WTC11 (cell line): ENCODE measurements around the gene ULK4. TPM values are rescaled to one million over a fixed set of nuclear protein-coding genes. Genes with fewer than 3 reads are reported as not detected.

Experiments
- ATAC-seq: fragments of 200-7000 bp; cut with Tn5 transposase; 2 replicates; pipeline ENCODE4 v1.10.0; 2021; ENCODE audit warnings: mild to moderate bottlenecking, moderate library complexity
- CTCF ChIA-PET: fragments of 300-600 bp; sonication (Branson Sonifier 250); formaldehyde crosslinking; loops from one replicate; lab custom pipeline; 2021; ENCODE audit warnings: antibody characterized with exemption; lab: Charles Lee
- POLR2A ChIA-PET: fragments of 350-600 bp; sonication (Branson Sonifier 250); formaldehyde crosslinking; loops from one replicate; lab custom pipeline; 2021; ENCODE audit warnings: antibody characterized with exemption; lab: Charles Lee
- DNase-seq: peaks from one replicate; pipeline ENCODE4 v3.0.0; 2021; ENCODE audit warnings: low spot score
- H3K27ac Mint-ChIP-seq: 2 replicates; pipeline ENCODE4 v1.8.0; 2021; ENCODE audit warnings: mixed read lengths
- H3K27me3 Mint-ChIP-seq: 2 replicates; pipeline ENCODE4 v1.8.0; 2021; ENCODE audit warnings: low read depth, mild to moderate bottlenecking, moderate library complexity, mixed read lengths
- H3K36me3 Mint-ChIP-seq: 2 replicates; pipeline ENCODE4 v1.8.0; 2021; ENCODE audit warnings: mixed read lengths
- H3K4me1 Mint-ChIP-seq: 2 replicates; pipeline ENCODE4 v1.8.0; 2022; ENCODE audit warnings: mixed read lengths
- H3K4me3 Mint-ChIP-seq: 2 replicates; pipeline ENCODE4 v1.8.0; 2021; ENCODE audit warnings: mild to moderate bottlenecking, moderate library complexity, mixed read lengths
- H3K9me3 Mint-ChIP-seq: 2 replicates; pipeline ENCODE4 v1.8.0; 2021; ENCODE audit warnings: mixed read lengths
- ARID4B ChIP-seq: sonication (generic); formaldehyde crosslinking; IDR thresholded peaks from 2 replicates; pipeline ENCODE4 v1.8.0; 2023; ENCODE audit warnings: missing genetic modification reagents, mild to moderate bottlenecking, borderline replicate concordance
- ATF3 ChIP-seq: sonication (generic); formaldehyde crosslinking; conservative IDR thresholded peaks from 2 replicates; pipeline ENCODE4 v1.8.1; 2022; ENCODE audit warnings: mild to moderate bottlenecking, missing genetic modification reagents
- CBFB ChIP-seq: sonication (generic); formaldehyde crosslinking; IDR thresholded peaks from 2 replicates; pipeline ENCODE4 v1.8.1; 2022; ENCODE audit warnings: mild to moderate bottlenecking, low read depth, missing genetic modification reagents
- CREM ChIP-seq: sonication (generic); formaldehyde crosslinking; IDR thresholded peaks from 2 replicates; pipeline ENCODE4 v1.8.1; 2022; ENCODE audit warnings: mild to moderate bottlenecking, missing genetic modification reagents, moderate library complexity
- ERG ChIP-seq: fragments of 250-450 bp; sonication (Bioruptor Pico); IDR thresholded peaks from 2 replicates; pipeline ENCODE4 v1.8.0; 2021; ENCODE audit warnings: mild to moderate bottlenecking
- GABPB1 ChIP-seq: sonication (generic); formaldehyde crosslinking; IDR thresholded peaks from 2 replicates; pipeline ENCODE4 v1.8.1; 2023; ENCODE audit warnings: mild to moderate bottlenecking, missing genetic modification reagents
- IRF2 ChIP-seq: sonication (generic); formaldehyde crosslinking; IDR thresholded peaks from 2 replicates; pipeline ENCODE4 v1.8.0; 2022; ENCODE audit warnings: low read depth, missing genetic modification reagents, borderline replicate concordance
- MLX ChIP-seq: sonication (generic); formaldehyde crosslinking; IDR thresholded peaks from 2 replicates; pipeline ENCODE4 v1.8.1; 2023; ENCODE audit warnings: mild to moderate bottlenecking, missing genetic modification reagents, moderate library complexity
- NR1H2 ChIP-seq: sonication (generic); formaldehyde crosslinking; IDR thresholded peaks from 2 replicates; pipeline ENCODE4 v1.9.0; 2021; ENCODE audit warnings: mild to moderate bottlenecking, moderate library complexity, missing genetic modification reagents
- NR2C2 ChIP-seq: sonication (generic); formaldehyde crosslinking; IDR thresholded peaks from 2 replicates; pipeline ENCODE4 v1.8.0; 2022; ENCODE audit warnings: mild to moderate bottlenecking, missing genetic modification reagents
- PRRX2 ChIP-seq: fragments of 250-450 bp; sonication (Bioruptor Pico); IDR thresholded peaks from 2 replicates; pipeline ENCODE4 v1.8.0; 2021; ENCODE audit warnings: mild to moderate bottlenecking
- SOX15 ChIP-seq: fragments of 250-450 bp; sonication (Bioruptor Pico); IDR thresholded peaks from 2 replicates; pipeline ENCODE4 v1.9.0; 2021; ENCODE audit warnings: mild to moderate bottlenecking
- TCF7 ChIP-seq: sonication (generic); formaldehyde crosslinking; IDR thresholded peaks from 2 replicates; pipeline ENCODE4 v1.8.0; 2022; ENCODE audit warnings: mild to moderate bottlenecking, low read depth, missing genetic modification reagents, moderate library complexity
- TEAD4 ChIP-seq: sonication (generic); formaldehyde crosslinking; IDR thresholded peaks from 2 replicates; pipeline ENCODE4 v1.8.0; 2022; ENCODE audit warnings: mild to moderate bottlenecking, missing genetic modification reagents
- ZBTB21 ChIP-seq: sonication (generic); formaldehyde crosslinking; IDR thresholded peaks from 2 replicates; pipeline ENCODE4 v1.8.1; 2023; ENCODE audit warnings: mild to moderate bottlenecking, missing genetic modification reagents, borderline replicate concordance
- ZNF121 ChIP-seq: sonication (generic); formaldehyde crosslinking; IDR thresholded peaks from 2 replicates; pipeline ENCODE4 v1.8.0; 2023; ENCODE audit warnings: missing genetic modification reagents
- ZNF263 ChIP-seq: sonication (generic); formaldehyde crosslinking; IDR thresholded peaks from 2 replicates; pipeline ENCODE4 v1.8.1; 2022; ENCODE audit warnings: low read depth, mild to moderate bottlenecking, moderate library complexity, missing genetic modification reagents
- ZNF317 ChIP-seq: sonication (generic); formaldehyde crosslinking; IDR thresholded peaks from 2 replicates; pipeline ENCODE4 v1.8.1; 2023; ENCODE audit warnings: low read depth, mild to moderate bottlenecking, moderate library complexity, missing genetic modification reagents, borderline replicate concordance
- ZNF396 ChIP-seq: fragments of 250-450 bp; sonication (Bioruptor Pico); IDR thresholded peaks from 2 replicates; pipeline ENCODE4 v1.8.0; 2021; ENCODE audit warnings: mild to moderate bottlenecking, moderate library complexity, borderline replicate concordance
- ZNF425 ChIP-seq: fragments of 250-450 bp; sonication (Bioruptor Pico); conservative IDR thresholded peaks from 2 replicates; pipeline ENCODE4 v1.9.0; 2021; ENCODE audit warnings: mild to moderate bottlenecking
- ZNF671 ChIP-seq: fragments of 250-450 bp; sonication (Bioruptor Pico); IDR thresholded peaks from 2 replicates; pipeline ENCODE4 v1.8.0; 2021; ENCODE audit warnings: mild to moderate bottlenecking
- total RNA-seq: library from RNA; stranded (reverse); gene quantifications from 3 replicates; pipeline ENCODE4 v1.2.3, GENCODE V29; 2021

Gene ULK4
- total RNA-seq, 1 experiment from 2014 or later: 9.2 TPM

- peak; percentile 92 for TF ChIP-seq GABPB1
- TF ChIP-seq CBFB: no peak
- no peak for TF ChIP-seq ZNF425 (CRISPR knock-in tag)
- peaks cover 18% of the 10 kb centered on the region for H3K36me3 Mint-ChIP-seq
- H3K27me3 Mint-ChIP-seq: 0 out of 2 replicates have a peak, but pooled peaks cover 4% of the 10 kb centered on the region
- H3K27ac Mint-ChIP-seq: no peak overlapping the region
- ATAC-seq: peak; percentile 38
- no peak for DNase-seq
- H3K9me3 Mint-ChIP-seq: peaks cover 36% of the 10 kb centered on the region
- POLR2A ChIA-PET: no interaction called here
- no peak overlapping the region for H3K4me3 Mint-ChIP-seq
- peaks cover 3% of the 10 kb centered on the region; the same call in 1 of the 2 replicates for H3K4me1 Mint-ChIP-seq
- CTCF ChIA-PET: interaction anchor here (0.7 kb wide), 1 partner anchor 730 kb away, joined by 4 read pairs; no protein-coding TSS in a partner anchor
Observed at GRCh38 chr3:41267975-41268640, 693.8 kb downstream of the ULK4 start.

GRCh38 chr3:41265823-41266273 lies 696.1 kb downstream of the ULK4 start:
- TF ChIP-seq ZNF671 (no peak), CREM (CRISPR knock-in tag) (no peak), TEAD4 (CRISPR knock-in tag) (no peak), ZNF396 (no peak), ZNF263 (CRISPR knock-in tag) (no peak), ZNF121 (CRISPR knock-in tag) (no peak)
- TF ChIP-seq, all 79 proteins: peak for 0
- H3K4me1 Mint-ChIP-seq: peaks cover 3% of the 10 kb centered on the region; the same call in 1 of the 2 replicates
- H3K4me3 Mint-ChIP-seq: no peak overlapping the region
- DNase-seq (no peak), ATAC-seq (no peak)
- no peaks in the 10 kb centered on the region for H3K27me3 Mint-ChIP-seq
- no peak overlapping the region for H3K27ac Mint-ChIP-seq
- ChIA-PET POLR2A (interaction anchor here (0.6 kb wide), 1 partner anchor 26 kb away, joined by 7 read pairs; no protein-coding TSS in a partner anchor), CTCF (no interaction called here)
- peaks cover under 1% of the 10 kb centered on the region for H3K36me3 Mint-ChIP-seq
- H3K9me3 Mint-ChIP-seq: peaks cover 21% of the 10 kb centered on the region

- ATAC-seq: no peak
- TF ChIP-seq CREM (CRISPR knock-in tag) (no peak), SOX15 (CRISPR knock-in tag) (no peak), ATF3 (CRISPR knock-in tag) (no peak), MLX (no peak), ERG (CRISPR knock-in tag) (no peak), PRRX2 (no peak)
- TF ChIP-seq, all 79 proteins: peak for 0
- ChIA-PET CTCF (no interaction called here), POLR2A (no interaction called here)
- Mint-ChIP-seq H3K36me3 (no peaks in the 10 kb centered on the region; the same call in 1 of the 2 replicates), H3K27me3 (no peaks in the 10 kb centered on the region), H3K4me1 (peaks cover 6% of the 10 kb centered on the region), H3K27ac (no peak overlapping the region), H3K9me3 (peaks cover 16% of the 10 kb centered on the region), H3K4me3 (no peak overlapping the region)
- DNase-seq: no peak
Observed at GRCh38 chr3:41265011-41265545, 696.8 kb downstream of the ULK4 start.

GRCh38 chr3:41260063-41260450 lies 701.8 kb downstream of the ULK4 start:
- H3K27me3 Mint-ChIP-seq: no peaks in the 10 kb centered on the region
- CTCF ChIA-PET: no interaction called here
- H3K4me1 Mint-ChIP-seq: peaks cover 3% of the 10 kb centered on the region
- POLR2A ChIA-PET: no interaction called here
- H3K36me3 Mint-ChIP-seq: no peaks in the 10 kb centered on the region
- no peak overlapping the region for H3K4me3 Mint-ChIP-seq
- H3K27ac Mint-ChIP-seq: no peak overlapping the region
- DNase-seq (no peak), ATAC-seq (no peak)
- H3K9me3 Mint-ChIP-seq: peaks cover 5% of the 10 kb centered on the region; the same call in 1 of the 2 replicates
- no peak for TF ChIP-seq NR1H2
- TF ChIP-seq IRF2 (CRISPR knock-in tag): no peak
- TF ChIP-seq NR2C2 (CRISPR knock-in tag): no peak
- TF ChIP-seq ZBTB21: no peak
- no peak for TF ChIP-seq TCF7 (CRISPR knock-in tag)
- TF ChIP-seq ARID4B (CRISPR knock-in tag): no peak
- no peak for TF ChIP-seq ZNF317
